ENCODE measurements around the gene ANKRD40.

Gene ANKRD40

GRCh38 chr17:50685691-50686493 is 21.8 kb downstream of the ANKRD40 start:
- no peak overlapping the region for H3K4me3 ChIP-seq (replicated peaks; ENCODE audit: low read depth, low read length)
- TF ChIP-seq CTCF (IDR thresholded peaks at IDR 0.05; ENCODE audit: low read depth, low read length, missing control alignments) = no peak
- no peak for DNase-seq (ENCODE audit: extremely low read depth, low read depth)

- no peak overlapping the region for H3K4me3 ChIP-seq (replicated peaks; ENCODE audit: low read depth, low read length)
- no peak for DNase-seq (ENCODE audit: extremely low read depth, low read depth)
- no peak for TF ChIP-seq CTCF (IDR thresholded peaks at IDR 0.05; ENCODE audit: low read depth, low read length, missing control alignments)
These were observed 22.4 kb downstream of the ANKRD40 start for GRCh38 chr17:50685334-50685665.

- DNase-seq (ENCODE audit: extremely low read depth, low read depth) = no peak
These were observed 22.9 kb downstream of the ANKRD40 start for GRCh38 chr17:50684612-50685333.

GRCh38 chr17:50684288-50684611 is 23.5 kb downstream of the ANKRD40 start:
- TF ChIP-seq CTCF (IDR thresholded peaks at IDR 0.05; ENCODE audit: low read depth, low read length, missing control alignments) = no peak
- no peak overlapping the region for H3K4me3 ChIP-seq (replicated peaks; ENCODE audit: low read depth, low read length)
- no peak for DNase-seq (ENCODE audit: extremely low read depth, low read depth)

More at GRCh38 chr17:50684612-50685333, 22.9 kb downstream of the ANKRD40 start:
- H3K4me3 ChIP-seq (replicated peaks; ENCODE audit: low read depth, low read length) = no peak overlapping the region
- TF ChIP-seq CTCF (IDR thresholded peaks at IDR 0.05; ENCODE audit: low read depth, low read length, missing control alignments) = no peak

- TF ChIP-seq CTCF (IDR thresholded peaks at IDR 0.05; ENCODE audit: low read depth, low read length, missing control alignments) = no peak
- no peak for DNase-seq (ENCODE audit: extremely low read depth, low read depth)
- no peak overlapping the region for H3K4me3 ChIP-seq (replicated peaks; ENCODE audit: low read depth, low read length)
These were observed 24.1 kb downstream of the ANKRD40 start for GRCh38 chr17:50683434-50684287.

- no peak for TF ChIP-seq CTCF (IDR thresholded peaks at IDR 0.05; ENCODE audit: low read depth, low read length, missing control alignments)
- DNase-seq (ENCODE audit: extremely low read depth, low read depth) = no peak
- no peak overlapping the region for H3K4me3 ChIP-seq (replicated peaks; ENCODE audit: low read depth, low read length)
These were observed 24.8 kb downstream of the ANKRD40 start for GRCh38 chr17:50682938-50683337.
